KG1 (cell line): ENCODE results near the gene PSRC1.
"Not testable (repeated sequence)": the region's sequence is repeated elsewhere in the genome, so short reads cannot be mapped to it uniquely, and the experiment has no call there.

Source experiments
- DNase-seq: peaks from one replicate; lab custom pipeline; 2025; lab: John Stamatoyannopoulos, UW

PSRC1 gene

DNA sequence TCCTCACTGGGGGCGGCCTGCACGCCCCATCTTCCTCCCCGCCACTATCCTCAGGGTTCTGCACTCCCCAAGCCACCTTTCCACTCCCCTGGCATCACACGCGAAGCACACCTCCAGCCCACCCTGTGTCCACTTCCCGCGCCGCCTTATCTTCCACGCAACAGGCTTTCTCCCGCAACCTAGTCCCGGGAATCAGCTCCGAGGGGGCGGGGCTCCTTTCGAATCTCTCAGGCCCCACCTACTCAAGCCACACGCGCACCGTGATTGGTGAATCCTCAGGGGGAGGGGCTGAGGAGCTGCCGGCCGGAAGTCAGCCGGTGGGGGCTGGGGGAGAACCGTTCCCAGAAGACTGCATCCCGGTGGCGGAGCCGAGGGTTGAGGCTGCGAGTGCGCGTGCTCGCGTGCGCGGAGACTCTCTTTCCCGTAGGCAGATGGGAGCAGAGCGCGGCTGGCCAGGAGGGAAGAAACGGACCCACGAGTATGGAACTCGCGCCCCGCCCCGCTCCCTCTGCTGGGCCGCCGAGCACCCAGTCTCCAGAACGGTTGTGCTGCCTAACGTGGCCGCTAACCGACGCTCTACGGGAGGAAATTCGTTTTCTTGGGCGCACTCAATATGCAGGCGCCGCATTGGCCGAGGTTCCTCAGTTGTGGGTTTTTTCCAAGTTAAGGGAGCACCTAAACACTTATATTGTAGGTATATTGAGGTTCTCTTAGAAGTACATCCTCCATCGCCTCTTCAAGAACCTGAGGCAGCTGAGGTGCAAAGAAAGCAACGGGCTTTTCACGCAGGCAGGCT is at the start of gene PSRC1:
Gene PSRC1 (minus strand): TSS at position 194 of the 796 bp plus-strand sequence.
- DNase-seq, result no peak

DNA sequence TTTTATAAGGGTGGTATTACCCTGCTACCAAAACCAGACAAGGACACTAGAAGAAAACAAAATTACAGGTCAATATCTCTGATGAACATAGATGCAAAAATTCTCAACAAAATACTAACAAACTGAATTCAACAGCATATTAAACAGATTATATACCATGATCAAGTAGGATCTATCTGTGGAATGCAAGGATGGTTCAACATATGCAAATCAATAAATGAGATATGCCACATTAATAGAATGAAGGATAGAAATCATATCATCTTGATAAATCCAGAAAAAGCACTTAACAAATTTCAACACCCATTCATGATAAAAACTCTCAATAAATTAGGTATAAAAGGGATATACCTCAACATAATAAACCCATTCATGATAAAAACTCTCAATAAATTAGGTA is 48.2 kb upstream of the PSRC1 start:
- no peak for DNase-seq

DNA sequence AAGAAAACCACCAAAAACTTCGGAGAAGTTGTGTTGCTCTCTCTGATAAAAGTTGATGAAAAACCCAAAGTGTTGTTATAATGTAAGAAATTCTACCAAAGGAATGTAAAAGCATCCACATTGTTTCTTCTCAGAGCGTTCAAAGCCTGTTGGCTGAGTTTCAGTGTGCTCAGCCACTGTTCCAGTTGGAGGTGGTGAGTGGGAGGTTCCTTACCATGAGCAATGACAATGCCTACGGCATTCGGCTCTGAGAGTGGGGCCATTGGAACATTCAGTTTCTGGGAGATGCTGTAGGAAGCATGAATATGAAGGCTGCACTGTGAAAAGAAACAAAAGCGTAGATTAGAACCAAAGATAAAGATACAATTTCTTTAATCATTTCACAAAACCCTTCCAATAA is 44.3 kb upstream of the PSRC1 start:
- no peak for DNase-seq

DNA sequence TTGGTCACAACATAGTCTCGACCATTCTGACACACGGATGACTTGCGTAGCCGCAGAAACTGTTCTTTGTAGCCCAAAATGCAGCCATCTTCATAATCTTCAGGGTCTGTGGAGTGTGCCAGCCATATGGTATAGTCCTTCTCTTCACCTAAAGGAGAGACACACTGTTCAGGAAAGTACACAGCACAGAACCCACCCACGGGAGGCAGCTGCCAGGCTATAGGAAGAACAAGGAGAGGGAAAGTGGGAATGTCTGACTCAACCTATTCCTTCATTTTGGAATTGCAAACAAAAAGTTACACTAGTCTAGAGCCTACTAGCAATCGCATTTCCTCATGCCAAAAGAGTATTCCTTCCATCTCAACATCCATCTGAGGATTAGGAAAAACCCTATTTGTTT is 40.0 kb upstream of the PSRC1 start:
- DNase-seq, result no peak

DNA sequence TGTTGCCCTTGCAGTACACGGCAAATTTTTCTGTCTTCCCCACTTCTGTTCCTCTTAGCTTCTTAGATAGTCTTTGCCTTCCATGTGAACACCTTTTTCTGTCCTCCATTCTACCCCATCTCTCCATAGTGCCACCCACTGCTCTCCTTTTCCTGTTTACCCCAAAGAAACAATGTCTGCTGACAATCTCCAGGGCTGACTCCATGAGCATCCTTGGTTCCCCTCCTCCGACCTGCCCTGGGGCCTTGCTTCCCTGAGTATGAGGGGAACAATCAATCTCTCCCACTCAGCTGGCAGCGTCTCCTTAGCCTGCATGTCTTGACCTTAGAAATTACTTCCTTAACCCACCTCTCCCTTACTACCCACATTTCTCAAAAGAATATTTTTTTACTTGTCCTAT is 36.2 kb upstream of the PSRC1 start:
- DNase-seq, result no peak

DNA sequence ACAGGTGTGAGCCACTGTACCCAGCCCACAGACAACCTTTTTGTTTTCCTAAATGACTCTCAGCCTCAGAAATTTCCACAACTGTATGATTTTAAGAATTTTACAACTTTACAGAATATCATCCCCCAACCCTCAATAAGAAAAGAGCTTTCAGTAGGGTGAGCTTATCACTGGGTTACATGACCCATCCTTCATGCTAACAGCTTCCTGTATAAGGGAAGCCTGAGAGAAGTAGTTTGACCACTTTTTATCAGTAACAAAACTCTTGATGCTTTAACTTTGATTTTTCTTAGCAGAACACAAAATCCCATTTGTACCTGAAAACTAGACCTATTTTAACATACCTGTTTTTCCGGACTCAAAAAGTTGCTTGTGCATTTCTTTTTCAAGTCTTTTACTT is 33.6 kb upstream of the PSRC1 start:
- no peak for DNase-seq

DNA sequence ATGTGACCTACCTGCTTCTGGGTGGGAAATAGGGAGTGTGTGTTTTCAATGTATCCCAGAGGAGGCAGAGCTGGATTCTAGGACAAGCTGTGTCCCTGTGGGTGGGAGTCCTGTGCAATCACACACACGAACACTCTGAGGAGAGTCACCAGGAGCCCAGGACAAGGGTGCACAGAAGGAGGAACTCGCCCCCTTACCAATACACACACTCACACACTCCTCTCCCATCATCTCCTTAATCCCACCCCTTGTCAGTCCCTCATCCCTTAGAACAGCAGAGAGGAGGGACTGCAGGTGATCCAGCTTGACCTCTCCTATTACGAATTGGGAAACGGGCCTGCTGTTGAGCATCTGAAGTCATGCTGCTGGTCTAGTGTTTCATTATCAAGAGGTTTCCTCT is 32.3 kb upstream of the PSRC1 start:
- no peak for DNase-seq

DNA sequence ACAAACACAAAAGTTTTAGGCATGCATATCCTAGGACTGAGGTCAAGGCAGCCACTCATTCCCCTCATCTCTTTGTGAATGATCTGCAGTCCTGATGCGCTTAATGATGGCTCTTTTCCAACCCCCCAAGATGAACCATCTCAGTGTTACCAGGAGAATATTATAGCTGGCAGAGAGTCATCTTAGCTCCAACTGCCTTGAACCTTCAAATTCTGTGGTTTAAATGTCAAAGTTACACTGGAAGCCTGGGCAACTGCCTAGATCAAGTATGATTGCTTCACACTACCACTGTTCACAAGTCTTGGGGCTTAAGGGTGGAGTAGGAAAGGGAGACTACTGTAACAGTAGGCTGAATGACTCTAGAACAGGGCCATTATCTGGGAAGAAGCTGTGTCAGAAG is 31.9 kb upstream of the PSRC1 start:
- no peak for DNase-seq

DNA sequence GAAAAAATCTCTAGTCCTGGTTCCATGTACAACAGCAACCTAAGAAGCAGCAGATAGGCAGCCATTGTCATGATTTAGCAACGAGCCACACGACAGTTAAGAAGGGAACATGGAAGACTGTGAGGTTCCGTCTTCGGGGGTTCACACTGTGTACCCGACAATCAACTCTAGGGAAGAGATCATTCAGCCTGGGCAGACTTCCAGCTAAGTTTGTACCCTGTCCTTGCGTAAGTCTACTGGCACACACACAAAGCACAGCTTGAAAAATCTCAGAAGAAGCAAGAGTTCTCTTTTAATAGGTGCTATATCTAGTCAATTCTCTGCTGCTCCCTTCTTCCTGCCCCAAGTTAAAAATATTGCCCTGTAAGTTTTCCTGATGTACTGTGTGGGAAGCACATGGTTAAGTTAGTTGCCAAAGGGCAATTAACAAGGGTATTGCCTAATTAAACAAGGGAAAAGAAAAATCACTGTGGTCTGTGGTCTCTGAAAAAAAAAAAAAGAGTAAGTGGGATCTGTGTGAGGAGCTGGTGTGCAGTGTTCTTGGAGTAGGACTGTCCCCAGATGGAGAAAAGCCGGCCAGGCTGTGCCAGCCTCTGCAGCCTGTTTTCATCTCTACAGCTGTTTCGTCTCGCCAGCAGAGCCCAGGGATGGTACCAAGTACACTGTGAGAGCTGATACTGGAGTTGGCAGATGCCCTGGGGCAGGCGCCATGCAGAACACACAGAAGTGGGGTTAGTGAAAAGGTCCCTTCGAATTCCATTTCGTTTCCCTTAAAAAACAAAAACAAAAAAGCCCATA is 30.2 kb upstream of the PSRC1 start:
- DNase-seq, result no peak

DNA sequence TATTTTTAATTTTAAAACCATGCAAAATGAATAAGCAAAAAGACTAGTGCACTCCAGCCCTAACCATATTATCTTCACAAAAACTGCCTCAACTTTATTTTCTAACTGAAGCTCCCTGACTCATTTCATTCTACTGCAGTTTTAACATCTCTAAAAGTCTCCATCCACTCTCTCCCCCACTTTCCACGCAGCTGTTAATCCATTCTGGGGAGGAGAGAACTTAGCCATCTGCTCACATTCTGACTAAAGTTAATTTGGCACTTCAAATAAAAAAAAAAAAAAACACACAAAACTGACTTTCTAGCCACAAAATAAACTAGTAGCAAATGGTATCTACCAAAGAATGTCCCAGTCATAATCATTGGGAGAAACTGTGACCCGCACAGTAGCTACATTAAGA is 29.3 kb upstream of the PSRC1 start:
- DNase-seq, result no peak

DNA sequence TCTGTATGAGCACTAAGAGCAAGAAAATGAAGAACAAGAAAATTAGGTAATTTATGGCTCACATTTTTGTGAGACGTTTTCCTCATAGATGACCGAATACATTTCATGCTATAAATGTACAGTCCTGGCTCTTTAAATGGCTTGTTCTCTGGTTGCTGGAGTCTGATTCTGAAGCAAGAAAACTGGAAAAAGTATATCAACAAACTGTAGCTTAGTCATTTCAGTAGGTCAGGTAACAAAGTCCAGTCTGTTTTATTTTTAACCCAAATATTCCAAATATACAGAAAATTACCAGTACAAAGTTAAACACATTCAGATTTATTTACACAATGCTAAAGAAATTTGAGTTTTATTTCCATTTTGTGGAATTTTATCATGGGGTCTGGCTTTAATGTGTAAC is 26.4 kb upstream of the PSRC1 start:
- no peak for DNase-seq

DNA sequence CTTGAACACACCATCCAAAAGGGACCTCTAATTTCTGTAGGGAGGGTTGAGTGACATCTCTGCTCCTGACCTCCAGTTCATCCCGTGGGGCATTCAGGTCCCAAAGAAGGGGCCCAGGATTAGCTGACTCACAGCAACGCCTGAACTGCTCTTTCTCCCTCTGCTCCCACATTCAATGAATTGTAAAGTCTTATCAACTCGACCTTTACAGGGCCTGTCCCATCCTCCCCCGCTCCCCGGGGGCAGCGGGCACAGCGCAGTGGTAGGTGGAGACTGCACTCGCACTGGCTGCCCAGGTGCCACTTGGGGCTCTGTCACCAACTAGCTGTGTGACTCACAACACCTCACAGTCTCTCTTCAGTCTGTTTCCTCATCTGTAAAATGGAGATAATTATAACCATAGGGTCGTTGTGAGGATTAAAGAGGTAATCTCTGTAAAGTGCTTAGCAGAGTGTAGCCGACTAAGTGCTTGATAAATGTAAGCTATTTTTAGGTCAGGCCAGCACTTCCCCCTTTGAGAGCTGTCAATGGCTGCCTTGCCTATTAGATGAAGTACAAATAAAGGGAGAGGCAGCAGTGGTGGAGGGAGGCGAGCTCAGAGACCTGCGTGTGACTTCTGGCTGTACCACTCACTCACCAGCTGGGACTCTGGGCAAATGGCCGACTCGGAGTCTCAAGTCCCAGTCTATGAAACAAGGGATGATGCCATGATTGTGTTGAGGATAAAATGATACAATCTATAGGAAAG is 24.5 kb upstream of the PSRC1 start:
- DNase-seq, result no peak

DNA sequence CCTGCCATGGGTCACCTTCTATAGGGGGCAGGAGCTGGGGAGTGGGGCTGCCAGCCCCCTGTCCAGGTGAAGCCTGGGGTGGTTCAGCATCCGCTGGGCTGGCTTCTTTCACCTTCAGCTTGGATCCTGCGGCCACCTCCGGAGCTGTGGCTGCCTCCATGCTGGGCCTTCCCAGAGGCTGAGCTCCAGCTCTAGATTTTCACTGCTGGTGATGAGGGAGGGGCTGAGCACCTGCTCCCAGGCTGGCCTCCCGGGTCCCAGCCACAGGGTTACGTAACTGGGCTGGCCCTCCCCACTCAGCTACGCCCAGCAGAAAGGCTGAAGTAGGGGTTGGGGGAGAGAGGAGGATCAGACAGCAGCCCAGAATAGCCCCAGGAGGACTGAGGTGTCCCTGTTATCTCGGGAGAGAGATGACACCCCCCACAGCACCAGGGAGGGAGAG is 23.9 kb upstream of the PSRC1 start, which contains the start of gene MYBPHL:
Gene MYBPHL (minus strand): TSS at position 180 of the 442 bp plus-strand sequence. CDS start 20 bp downstream, at position 160.
- no peak for DNase-seq

DNA sequence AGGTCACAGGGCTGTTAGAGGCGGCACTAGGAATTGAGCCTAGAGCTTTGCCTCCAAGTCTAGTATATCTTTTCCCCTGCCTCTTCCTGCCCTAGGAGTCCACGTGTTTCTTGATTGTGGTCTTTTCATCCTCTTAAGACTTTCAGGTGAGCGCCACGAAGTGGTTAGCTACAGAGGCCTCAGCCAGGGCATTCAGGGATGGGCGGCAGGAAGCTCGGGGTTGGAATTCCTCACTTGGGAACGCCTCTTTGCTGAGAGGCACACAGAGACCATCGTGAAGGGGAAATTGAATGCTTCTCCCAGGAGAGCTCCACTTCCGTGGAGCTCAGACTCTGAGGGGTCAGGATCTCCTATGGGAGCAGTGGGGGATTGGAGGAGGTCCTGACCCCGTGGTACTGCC is 23.0 kb upstream of the PSRC1 start:
- not testable (repeated sequence) for DNase-seq

DNA sequence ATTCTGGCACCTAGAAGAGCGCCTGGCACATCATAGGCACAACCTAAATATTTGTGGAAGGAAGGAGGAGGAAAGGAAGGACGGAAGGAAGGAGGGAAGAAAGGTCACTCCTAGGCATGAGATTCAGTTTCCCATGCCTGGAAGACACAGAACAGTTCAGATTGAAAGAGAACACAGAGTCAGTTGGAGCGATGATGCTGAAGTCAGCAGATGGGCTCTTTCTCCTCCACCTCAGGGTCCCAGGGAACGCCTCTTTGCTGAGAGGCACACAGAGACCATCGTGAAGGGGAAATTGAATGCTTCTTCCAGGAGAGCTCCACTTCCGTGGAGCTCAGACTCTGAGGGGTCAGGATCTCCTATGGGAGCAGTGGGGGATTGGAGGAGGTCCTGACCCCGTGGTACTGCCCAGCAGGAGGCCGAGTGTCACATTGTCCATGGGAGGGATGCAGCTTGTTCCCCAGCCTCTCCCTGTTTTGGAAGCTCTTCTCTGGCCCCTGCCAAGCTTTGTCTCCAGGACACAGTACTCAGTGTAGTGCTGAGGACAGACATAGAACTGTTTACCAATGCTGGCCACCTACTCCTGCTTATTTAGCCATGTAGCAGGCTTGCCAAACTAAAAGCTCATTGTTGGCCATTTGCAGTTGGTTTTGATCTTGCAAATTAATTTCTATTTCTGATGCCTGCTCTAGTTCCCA is 21.4 kb upstream of the PSRC1 start:
- DNase-seq, result no peak

DNA sequence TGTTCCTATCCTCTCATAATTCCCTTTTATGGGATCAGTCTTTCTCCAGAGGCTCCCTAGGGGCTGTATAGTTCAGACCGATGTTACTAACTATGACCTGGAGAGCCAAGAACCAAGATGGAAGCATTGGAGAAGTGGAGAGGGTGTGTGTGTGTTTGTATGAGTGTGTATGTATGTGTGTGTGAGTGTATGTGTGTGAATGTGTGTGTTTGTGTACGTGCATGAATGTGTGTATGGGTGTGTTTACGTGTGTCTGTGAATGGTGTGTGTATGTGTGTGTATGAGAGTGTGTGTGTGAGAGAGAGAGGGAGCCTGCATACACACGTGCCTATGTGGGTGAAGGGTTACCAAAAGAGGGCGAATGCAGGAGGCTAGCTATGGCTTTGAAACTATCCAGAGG is 18.9 kb upstream of the PSRC1 start:
- DNase-seq, result no peak

DNA sequence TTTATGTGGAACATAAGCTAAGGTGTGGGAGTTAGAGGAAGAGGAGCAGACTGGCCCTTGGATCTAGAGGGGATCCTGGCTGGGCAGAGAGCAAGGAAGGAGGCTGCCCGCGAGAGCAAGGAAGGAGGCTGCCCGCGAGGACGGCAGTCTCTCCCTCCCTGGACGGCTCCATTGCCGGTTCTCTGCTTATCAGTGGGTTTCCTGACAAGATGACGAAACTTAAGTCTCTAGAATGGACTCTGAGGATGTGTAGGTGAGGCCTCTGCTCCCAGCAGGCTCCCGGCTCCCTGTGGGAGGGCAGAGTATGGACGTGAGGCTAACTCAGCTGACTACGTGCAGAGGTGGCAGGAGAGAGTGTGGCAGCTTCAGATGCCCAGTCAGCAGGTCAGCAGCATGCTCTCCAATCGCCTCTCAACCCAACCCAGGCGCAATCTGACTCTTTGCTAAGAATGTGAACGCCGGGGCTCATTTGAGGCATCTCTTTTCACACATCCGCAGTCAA is 17.8 kb upstream of the PSRC1 start:
- no peak for DNase-seq

DNA sequence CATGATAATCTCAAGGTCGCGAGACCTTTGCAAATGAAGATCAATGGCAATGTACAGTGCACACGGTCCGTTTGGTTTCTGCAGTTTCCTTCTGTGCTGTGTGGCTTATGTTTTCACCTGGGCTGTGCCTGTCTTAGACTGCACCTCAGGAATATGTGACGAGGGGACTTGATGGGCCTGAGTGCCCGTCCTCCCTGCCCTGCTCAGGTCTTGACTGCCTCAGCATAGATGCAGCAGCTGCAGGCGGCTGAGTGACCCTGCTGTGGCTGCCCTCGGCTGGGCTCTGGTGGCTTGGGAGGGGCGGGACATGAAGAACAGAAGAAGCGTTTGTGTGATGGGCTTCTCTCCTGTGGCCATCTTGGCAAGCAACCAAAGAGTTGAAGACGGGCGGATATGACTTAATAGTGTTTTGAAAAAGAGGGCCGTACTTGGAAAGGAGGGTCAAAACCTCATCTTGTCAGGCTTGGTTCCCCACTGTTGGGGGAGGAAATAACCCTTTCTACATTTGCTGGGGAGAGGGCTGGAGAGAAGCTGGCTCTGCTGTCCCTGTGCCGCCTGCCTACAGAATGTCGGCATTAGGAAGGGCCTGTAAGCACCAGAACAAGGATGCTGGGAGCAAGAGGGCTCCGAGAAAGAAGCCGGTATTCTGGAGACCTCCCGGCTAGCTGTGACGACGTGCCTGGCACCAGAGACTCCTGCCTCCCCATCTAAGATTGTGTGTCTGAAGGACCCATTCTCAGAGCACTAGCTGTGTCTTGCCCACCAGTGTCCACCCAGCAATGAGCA is 16.8 kb upstream of the PSRC1 start:
- DNase-seq, result no peak

DNA sequence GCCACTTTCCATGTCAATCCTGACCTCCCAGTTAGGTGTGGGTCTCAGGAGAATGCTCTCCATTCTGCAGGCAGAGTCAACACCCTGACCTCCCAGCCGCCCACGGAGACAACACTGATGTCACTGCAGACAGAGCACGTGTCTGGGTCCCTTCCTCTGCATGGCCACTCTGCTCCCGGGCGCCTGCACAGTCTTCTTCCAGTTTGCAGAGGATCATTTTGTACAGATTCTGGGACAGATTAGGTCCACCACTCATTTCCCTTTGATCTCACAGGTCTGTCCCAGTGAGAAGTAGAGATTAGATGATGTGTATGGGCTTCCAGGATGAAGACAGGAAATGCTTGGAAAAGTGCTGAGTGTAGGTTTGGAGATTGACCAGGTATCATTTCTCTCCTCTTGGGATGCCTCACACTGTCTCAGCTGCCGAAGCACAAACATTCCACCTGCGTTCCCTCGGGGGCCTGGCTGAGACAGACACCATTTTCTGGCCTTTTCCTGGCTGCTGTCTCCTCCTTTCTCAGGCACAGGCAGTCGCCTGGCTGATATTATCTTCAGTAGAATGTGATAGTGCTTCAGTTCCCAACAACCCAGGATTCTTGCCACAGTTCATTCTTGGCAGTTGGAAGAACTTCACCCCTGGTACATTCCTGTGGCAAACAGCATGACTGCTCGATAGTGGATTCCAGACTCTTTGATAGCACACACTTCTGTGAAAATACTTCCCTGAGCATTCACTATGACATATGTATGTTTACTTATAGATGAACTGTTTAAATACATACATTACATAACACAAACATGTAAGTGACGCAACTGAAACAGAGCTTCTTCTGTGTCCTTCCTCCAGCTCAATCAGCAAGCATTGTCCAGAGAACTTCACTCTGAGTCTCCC is 16.0 kb upstream of the PSRC1 start:
- no peak for DNase-seq

DNA sequence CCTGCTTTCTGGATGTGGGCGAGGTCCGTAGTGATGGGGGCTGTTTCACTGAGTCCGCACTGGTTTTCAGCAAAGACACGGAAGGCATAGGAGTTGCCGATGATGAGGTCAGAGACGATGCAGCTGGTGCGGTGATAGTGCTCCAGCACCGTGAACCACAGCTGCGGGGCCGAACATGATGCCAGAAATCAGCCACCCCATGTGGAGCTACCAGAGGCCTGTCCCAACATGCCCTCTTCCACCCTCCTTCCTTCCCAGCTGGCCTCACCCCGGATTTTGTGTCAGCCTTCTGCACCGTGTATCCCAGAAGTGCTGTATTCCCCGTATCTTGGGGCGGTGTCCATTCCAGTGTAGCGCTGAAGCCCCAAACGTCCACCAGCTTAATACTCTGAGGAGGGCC is 13.8 kb upstream of the PSRC1 start:
- no peak for DNase-seq
